NCI-H82 (cell line): ENCODE measurements around the gene STK11.

Source experiments
- DNase-seq: peaks from one replicate; lab custom pipeline; 2025; lab: John Stamatoyannopoulos, UW

STK11 gene

GRCh38 chr19:1261798-1262622 lies 56.4 kb downstream of the STK11 start:
- no peak for DNase-seq

GRCh38 chr19:1262623-1263123 lies 57.1 kb downstream of the STK11 start:
- DNase-seq: no peak

- no peak for DNase-seq
Observed at GRCh38 chr19:1263188-1263587, 57.6 kb downstream of the STK11 start.

DNA sequence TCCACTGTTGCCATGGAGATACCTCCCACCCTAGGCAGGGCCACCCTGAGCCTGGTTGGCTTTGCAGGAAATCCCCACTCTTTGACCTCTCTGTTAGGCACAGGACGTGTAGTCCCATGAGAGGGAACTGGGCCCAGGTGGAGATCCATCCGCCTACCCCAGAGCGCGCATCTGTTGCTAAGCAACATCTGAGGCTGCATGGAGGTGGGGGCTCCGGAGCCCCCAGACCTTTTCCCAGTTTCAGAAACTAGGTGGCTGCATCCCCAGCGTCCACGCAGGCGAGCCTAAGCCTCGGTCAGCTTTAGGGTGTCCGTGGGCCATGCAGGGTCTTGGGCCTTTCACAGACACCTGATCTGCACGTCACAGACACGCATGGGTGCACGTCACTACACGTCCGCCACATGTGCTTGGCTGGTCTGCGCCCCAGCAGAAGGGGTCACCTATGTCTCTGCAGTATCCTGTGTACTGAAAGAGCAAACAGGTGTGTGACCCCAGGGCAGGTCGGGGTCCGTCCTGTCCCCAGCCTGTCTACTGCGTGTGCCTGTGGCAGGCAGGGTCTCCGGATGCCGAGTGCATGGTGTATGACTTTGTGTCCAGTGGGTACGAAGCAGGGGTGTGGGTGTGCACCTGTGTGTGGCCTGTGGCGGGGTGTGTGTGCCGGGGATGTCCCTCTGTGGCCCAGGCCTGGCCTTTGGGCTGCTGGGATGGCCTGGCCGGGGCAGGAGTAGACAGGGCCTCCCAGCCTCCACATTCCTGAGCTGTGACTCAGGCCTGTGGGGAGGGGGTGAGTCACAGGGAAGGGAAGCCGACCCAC lies 59.4 kb downstream of the STK11 start:
- DNase-seq: peak; percentile 46

- peak; percentile 46 for DNase-seq
Observed at GRCh38 chr19:1265615-1266128, 60.1 kb downstream of the STK11 start.

DNA sequence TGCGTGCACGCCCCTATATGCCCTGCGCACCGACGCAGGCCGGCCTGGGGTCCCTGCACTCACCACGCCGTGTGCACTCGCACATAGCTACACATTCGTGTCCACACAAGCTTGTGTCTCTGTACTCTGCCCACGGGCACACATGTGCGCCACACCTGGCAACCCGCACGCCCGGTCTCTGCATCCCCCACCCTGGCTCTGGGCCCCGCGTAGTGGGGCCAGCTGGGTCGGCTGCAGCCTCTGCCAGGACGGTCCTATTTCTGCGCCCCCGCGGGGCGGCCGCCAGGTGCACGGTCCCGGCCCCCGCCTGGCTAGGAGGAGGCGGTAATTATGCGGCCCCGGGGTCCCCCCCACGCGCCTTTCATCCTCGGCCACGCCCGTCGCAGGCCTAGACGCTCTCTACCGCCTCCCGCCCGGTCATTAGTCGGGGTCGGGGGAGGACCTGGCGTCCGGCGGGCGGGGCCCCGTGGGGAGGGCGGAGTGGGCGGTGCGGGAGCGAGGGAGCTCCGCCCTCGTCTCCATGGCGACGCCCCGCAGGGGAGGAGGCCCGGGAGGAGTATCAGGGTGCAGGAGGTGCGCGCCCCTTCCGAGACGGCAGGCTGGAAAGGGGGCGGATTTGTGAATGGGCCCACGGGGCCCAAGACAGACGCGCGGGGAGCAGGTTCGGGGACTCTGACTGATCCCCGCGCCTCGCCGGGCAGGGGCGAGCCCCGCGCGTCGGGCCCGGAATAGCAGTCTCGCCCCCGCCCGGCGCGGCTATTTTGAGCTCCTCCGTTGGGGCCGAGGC lies 60.7 kb downstream of the STK11 start:
- DNase-seq: peak; percentile 87

DNA sequence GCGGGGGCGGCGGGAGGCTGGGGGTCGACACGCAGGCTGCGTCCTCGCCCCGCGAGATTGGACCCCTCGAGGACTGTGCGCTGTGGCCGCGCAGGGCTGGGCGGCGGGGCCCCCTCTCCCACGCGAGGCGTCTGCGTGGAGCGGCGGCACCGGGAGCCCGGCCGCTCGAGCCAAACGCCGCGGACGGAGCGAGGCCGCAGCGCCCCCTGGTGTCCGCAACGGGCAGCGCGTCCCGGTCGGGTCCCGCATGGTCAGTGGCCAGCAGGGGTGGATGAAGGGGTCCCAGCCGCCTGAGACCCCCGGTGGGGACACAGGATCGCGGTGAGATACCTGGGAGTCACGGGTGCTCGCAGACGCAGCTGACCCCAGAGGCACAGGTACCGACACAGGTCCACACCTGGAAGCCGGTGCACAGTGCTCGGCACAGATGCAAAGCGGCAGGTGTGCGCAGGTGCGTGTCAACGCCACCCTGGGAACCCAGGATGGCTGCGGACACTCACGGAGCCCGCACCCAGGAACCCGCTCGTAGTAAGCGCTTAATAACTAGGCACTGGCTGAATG lies 61.4 kb downstream of the STK11 start:
- peak; percentile 60 for DNase-seq

DNA sequence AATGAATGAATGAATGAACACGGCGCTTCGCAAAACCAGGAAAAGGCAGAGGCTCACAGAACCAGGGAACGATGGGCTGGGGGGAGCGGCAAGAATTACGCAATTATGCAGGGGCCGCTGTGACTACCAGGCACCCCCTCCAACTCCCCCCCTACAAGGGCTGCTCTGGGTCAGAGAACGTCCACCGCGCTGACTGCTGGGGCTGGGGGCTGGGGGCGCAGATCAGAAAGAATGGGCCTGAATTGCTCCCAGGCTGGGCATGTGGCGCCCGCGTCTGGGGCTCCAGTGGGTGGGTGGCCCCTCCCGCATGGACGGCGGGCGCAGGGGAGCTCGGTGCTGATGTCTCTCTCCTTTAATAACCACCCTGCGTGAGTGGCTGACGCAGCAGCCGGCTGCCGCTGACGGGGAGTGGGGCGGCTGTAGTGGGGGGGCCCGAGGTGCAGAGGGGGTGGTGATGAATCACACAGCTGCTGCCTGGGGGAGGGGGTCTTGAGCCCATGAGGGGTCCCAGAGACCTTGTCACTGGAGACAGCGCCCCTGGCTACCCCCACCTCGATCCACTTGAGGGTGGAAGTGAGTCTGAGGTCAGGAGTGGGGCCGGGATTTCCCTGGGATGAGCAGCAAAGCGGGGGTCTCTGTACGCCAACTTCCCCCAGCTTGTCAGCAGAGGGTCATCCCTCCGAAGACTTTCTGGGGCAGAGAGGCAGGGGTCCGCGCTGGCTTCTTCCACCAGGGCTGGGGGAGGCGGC lies 62.1 kb downstream of the STK11 start:
- peak; percentile 48 for DNase-seq

- peak; percentile 58 for DNase-seq
Observed at GRCh38 chr19:1268226-1269064, 62.9 kb downstream of the STK11 start.

DNA sequence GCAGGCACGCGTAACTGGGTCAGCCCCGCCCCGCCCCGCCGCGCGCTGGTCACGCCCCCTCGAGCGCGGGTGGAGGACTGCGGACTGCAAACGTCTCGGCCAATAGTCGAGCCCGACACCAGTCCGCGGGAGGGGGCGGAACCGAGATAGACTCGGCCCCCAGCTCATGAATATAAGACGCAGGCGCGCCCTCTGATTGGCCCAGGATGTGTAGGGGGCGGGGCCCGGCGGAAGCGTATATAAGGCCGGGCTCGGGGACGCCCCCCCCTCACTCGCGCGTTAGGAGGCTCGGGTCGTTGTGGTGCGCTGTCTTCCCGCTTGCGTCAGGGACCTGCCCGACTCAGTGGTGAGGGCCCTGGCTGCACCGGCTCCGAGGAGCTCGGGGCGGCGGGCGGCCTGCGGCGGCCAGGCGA lies 63.5 kb downstream of the STK11 start, which contains the start of gene CIRBP:
TSS of gene CIRBP (plus strand) at position 268 of the 413 bp plus-strand sequence. CDS start 1,602 bp downstream, outside the sequence.
- peak; percentile 99 for DNase-seq

- peak; percentile 82 for DNase-seq
Observed at GRCh38 chr19:1269478-1270212, 64.1 kb downstream of the STK11 start.

GRCh38 chr19:1270213-1270853 lies 64.8 kb downstream of the STK11 start:
- no peak for DNase-seq

GRCh38 chr19:1270854-1271527 lies 65.4 kb downstream of the STK11 start:
- DNase-seq: no peak

DNA sequence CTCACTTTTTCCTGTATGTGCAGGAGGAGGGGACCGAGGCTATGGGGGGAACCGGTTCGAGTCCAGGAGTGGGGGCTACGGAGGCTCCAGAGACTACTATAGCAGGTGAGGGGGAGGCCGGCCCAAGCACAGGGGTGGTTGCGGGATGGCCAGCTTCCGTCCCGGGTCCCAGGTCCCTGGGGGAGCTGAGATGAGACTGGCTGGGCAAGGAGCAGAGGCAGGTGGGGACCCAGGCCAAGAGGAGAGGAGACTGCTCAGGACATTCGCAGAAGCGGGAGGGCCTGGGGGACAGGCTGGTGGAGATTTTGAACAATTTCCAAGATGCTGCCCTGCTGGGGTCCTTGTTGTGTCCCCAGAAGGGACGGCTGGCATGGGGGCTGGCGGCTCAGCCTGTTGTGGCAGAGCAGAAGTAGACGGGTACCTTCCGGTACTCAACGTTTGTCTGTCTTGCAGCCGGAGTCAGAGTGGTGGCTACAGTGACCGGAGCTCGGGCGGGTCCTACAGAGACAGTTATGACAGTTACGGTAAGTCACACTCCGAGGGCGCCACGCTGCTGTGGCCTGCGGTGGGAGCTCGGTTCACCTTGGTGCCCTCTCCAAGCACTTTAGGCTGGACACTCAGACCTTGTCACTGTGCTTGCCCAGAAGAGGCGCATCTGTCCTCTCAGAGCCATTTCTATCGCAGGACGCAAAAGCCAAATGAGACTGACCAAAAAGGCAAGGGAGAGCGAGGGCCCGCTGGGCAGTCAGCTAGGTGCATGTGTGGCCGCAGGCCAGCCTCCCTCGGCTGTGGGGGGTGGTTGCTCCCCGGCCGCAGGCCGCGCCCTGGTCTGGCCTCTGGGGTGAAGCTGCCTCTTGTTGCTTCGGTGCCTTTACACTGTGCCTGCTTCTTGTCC lies 66.2 kb downstream of the STK11 start:
- DNase-seq: no peak

GRCh38 chr19:1272423-1273262 lies 67.1 kb downstream of the STK11 start:
- no peak for DNase-seq
